Activated gamma-delta T cell treated with anti-CD3 and anti-CD28 coated beads, Interleukin-2, amount 50 U/mL, for 16 hours (primary cell): Measurements from ENCODE around the gene TSPAN16.

Source experiments
- DNase-seq: peaks from one replicate; pipeline ENCODE4 v3.0.0-alpha.2; 2020; ENCODE audit warnings: low read depth

The TSPAN16 gene, protein sequence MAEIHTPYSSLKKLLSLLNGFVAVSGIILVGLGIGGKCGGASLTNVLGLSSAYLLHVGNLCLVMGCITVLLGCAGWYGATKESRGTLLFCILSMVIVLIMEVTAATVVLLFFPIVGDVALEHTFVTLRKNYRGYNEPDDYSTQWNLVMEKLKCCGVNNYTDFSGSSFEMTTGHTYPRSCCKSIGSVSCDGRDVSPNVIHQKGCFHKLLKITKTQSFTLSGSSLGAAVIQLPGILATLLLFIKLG

GRCh38 chr19:11295665-11296245 is at the start of gene TSPAN16:
Gene TSPAN16 (plus strand): TSS chr19:11296160. CDS start chr19:11296298, 138 bp downstream.
- DNase-seq: no peak

DNA sequence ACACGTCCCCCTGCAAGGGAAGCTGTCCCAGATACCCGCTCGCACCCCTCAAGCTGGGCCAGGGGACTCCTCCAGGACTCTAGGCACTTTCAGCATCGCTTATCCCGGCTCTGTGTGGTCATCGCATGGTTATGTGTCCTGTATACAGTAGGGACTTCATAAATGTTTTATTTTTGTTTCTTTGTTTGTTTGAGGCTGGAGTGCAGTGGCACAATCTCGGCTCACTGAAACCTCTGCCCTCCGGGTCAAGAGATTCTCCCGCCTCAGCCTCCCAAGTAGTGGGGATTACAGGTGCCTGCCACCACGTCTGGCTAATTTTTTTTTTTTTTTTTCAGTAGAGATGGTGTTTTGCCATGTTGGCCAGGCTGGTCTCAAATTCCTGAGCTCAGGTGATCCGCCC is 49.0 kb upstream of the TSPAN16 start:
- DNase-seq: no peak

DNA sequence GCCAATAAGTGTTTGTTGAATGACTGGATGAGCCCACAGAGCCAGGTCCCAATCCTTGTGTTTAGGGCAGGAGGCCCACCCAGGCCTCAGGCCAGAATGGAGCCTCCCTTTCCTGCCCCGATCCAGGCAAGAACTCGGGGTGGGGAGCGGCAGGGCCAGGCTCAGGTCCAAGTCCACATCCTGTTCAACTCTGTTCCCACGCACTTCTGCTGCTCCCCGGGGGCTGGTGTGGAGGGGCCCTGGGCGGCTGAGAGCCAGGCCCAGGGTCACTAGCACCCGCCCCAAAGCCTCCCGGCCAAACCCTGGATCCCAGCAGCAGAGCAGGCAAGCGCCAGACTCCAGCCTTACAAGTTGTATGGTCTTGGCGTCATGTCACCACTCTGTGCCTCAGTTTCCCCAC is 48.6 kb upstream of the TSPAN16 start:
- DNase-seq: no peak

DNA sequence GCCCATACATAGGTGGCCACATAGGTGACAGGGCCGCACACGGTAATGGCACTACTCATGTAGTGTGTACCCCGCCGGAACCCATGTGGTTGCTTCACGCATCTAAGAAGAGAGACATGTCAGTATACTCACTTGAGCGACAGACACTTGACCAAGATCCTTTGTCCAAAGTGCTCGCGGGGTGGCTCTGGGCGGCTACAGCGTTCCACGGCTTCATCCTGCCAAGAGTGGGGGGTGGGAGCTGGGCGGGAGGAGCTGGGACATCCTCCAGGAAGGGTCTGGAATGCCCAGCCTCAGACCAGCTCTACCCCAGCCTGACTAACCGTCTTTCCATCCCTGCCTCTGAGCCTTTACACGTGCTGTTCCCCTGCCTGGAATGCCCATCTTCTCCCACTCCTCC is 48.0 kb upstream of the TSPAN16 start:
- no peak for DNase-seq

- DNase-seq: no peak
Measured at GRCh38 chr19:11248852-11249251, 47.1 kb upstream of the TSPAN16 start.

DNA sequence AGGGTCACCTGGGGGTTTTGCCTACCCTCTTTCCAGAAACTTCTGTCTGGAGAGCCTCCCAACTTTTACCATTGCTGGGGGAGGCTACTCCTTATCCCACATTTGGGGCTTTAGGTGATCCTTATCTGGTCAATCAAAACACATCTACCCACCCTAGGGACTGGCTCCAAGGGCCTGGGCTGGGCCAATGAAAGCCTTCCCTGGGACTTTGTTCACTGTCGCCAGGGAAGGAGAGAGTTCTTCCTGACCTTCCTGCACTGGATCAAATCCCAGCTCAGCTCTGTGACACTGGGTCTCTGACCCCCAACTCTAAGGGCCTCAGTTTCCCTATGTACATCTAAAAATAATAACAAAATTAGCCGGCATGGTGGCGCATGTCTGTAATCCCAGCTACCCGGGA is 44.7 kb upstream of the TSPAN16 start:
- no peak for DNase-seq

- no peak for DNase-seq
Measured at GRCh38 chr19:11251650-11252314, 44.2 kb upstream of the TSPAN16 start.

- DNase-seq: no peak
Measured at GRCh38 chr19:11252665-11253355, 43.1 kb upstream of the TSPAN16 start.

DNA sequence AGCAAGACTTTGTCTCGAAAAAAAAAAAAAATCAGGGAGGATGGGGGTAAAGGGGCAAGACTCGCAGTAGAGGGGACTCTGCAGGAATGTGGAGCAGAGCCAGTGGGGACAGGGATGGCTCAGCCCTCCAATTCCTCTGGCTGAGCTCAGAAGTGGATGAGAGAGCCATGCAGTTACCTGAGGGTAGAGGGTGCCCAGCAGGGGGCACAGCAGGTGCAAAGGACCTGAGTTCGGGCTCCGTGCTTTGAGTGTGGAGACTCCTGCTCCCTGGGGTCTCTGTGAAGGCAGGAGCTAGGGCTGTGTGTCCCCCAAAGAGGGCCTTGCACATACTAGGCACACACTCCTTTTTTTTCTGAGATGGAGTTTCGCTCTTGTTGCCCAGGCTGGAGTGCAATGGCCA is 41.3 kb upstream of the TSPAN16 start:
- DNase-seq: no peak

GRCh38 chr19:11256189-11256588 is 39.8 kb upstream of the TSPAN16 start:
- no peak for DNase-seq

- DNase-seq: no peak
Measured at GRCh38 chr19:11257846-11258380, 38.0 kb upstream of the TSPAN16 start.

DNA sequence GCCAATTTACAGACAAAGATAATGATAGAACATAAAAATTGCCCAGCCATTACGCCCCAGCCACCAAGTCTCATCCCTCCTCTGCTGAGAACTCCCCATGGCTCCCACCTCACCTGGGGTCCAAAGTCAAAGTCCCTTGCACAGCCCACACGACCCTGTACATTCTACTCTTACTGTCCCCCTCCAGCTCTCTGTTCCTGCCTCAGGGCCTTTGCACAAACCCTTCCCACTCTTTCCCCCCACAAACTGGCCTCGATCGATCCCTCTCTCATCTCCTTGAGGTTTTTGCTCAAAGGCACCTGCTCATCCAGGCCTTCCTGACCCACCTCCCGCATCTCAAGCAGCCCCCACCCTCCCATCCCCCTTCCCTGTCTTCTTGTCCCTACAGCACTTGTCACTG is 35.0 kb upstream of the TSPAN16 start:
- no peak for DNase-seq

GRCh38 chr19:11261431-11261970 is 34.5 kb upstream of the TSPAN16 start:
- DNase-seq: no peak

- no peak for DNase-seq
Measured at GRCh38 chr19:11261971-11262839, 33.8 kb upstream of the TSPAN16 start, which contains the start of gene DOCK6. Gene DOCK6 (minus strand): TSS chr19:11262524. CDS start chr19:11262440, 84 bp downstream.

GRCh38 chr19:11263726-11264125 is 32.2 kb upstream of the TSPAN16 start:
- no peak for DNase-seq

DNA sequence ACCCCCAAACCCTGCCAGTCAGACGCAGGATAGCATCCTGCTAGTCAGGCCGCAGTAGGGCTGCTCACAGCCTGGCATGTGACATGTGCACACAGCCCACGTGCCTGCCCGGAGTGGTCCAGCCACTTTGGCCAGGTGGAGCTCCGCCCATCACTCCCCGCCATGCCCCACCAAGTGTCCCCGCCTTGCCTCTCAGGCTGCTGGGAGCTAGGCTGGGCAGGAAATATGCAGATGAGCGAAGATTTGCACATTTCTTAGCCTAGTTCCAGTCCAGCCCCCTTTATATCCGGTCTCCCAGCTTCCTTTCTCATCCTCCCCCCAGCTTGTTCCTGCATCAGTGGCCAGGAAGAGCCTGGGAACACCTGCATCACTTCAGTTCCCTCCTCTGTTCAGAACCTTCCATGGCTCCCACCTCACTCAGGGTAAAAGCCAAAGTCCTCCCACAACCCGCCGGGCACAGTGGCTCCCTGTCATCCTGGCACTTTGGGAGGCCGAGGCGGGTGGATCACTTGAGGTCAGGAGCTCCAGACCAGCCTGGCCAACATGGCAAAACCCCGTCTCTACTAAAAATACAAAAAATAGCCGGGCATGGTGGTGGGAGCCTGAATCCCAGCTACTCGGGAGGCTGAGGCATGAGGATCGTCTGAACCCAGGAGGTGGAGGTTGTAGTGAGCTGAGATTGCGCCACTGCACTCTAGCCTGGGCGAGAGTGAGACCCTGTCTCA is 31.3 kb upstream of the TSPAN16 start:
- DNase-seq: no peak

- no peak for DNase-seq
Measured at GRCh38 chr19:11265177-11265784, 30.7 kb upstream of the TSPAN16 start.

DNA sequence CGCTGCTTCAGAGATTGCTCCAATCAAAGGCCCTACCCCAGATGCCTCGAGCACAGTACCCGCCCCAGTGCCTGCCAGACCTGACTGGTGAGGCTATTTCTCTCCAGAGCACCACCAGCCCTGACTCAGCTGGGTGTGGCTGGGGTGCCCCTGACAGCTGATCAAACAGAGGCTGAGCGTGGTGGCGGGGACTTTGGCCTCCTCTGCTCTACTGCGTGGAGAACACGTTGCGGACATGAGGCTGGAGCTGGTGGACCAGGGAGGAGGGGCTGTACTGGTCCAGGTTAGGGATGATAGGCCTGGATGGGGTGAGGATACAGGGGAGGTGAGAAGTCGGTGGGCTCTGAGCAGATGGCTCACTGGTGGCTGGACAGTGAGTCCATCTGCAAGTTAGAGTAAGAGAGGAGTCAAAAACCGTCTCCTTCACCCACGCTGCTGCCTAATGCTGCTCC is 30.1 kb upstream of the TSPAN16 start:
- DNase-seq: no peak

DNA sequence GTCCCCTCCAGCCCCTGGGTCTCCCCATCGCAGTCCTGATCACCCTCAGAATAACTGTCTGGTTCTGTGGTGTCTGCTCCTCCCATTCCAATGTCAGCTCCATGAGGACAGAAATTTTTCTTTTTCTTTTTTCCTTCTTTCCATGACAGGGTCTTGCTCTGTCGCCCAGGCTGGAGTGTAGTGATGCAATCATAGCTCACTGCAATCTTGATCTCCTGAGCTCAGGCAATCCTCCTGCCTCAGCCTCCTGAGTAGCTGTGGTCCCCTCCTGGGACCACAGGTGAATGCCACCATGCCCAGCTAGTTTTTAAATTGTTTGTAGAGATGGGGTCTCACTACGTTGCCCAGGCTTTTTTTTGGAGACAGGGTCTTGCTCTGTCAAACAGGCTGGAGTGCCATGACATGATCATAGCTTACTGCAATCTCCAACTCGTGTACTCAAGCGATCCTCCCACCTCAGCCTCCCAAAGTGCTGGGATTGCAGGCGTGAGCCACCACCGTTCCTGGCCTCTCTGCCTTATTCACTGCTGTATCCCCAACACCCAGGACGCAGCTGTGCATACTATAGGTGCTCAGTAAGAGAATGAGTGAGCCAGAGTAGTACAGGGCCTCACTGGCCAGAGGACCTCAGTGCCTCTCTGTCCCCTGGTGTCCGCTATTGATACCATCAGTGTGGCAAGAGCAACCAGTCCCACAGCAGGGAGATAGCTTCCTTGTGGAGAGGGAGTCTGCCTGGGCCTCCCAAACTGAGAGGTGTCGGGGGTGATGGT is 28.5 kb upstream of the TSPAN16 start:
- DNase-seq: no peak
